Central memory CD8-positive, alpha-beta T cell (primary cell): ENCODE results near the gene SEMA3C.

Experiments
- ATAC-seq: fragments of 150-1000 bp; cut with Tn5 transposase; replicated peaks from 2 replicates; pipeline ENCODE4 v1.10.0; 2022; ENCODE audit warnings: mild to moderate bottlenecking, moderate FRiP score, moderate number of reproducible peaks; ENCODE audit not compliant: poor library complexity, severe bottlenecking; ENCODE audit errors: extremely low read depth
- DNase-seq, 2 donors: peaks; one replicate each; pipeline ENCODE4 v3.0.0; 2021; ENCODE audit warnings: low spot score in 2 of 2
- H3K27ac Mint-ChIP-seq: one replicate; pipeline ENCODE4 v1.8.0; 2022; ENCODE audit warnings: low read depth, mild to moderate bottlenecking, moderate library complexity, mixed read lengths
- H3K27me3 Mint-ChIP-seq: one replicate; pipeline ENCODE4 v1.8.0; 2022; ENCODE audit warnings: mixed read lengths
- H3K36me3 Mint-ChIP-seq: one replicate; pipeline ENCODE4 v1.8.0; 2022; ENCODE audit warnings: mild to moderate bottlenecking, moderate library complexity, mixed read lengths; ENCODE audit not compliant: insufficient read depth
- H3K4me1 Mint-ChIP-seq: one replicate; pipeline ENCODE4 v1.8.0; 2022; ENCODE audit warnings: mixed read lengths
- H3K4me3 Mint-ChIP-seq: one replicate; pipeline ENCODE4 v1.8.0; 2022; ENCODE audit warnings: mild to moderate bottlenecking, moderate library complexity, mixed read lengths
- H3K9me3 Mint-ChIP-seq: one replicate; pipeline ENCODE4 v1.8.0; 2022; ENCODE audit warnings: mixed read lengths

SEMA3C gene

DNA sequence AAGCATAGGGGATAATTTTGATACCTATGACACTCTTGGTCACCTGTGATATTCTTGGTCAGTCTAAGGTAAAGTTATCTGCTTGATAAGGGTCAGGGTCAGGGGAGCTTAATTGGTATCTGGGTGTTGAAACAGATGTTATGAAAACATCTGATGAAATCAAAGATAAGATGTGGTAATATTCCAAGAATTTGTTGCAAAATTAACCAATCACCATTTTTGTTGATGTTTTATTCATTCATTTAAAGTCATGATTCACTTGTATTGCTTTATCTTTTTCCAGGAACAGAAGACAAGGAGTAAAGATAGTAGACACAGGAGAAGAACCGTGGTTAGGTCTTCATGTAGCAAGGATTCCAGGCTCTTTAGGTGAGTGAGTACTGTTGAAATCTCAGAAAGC, 103.1 kb downstream of the SEMA3C start:
- Mint-ChIP-seq H3K27me3 (no peaks in the 10 kb centered on the region), H3K4me1 (no peaks in the 10 kb centered on the region), H3K9me3 (peaks cover 23% of the 10 kb centered on the region), H3K27ac (no peak overlapping the region), H3K36me3 (no peaks in the 10 kb centered on the region), H3K4me3 (no peak overlapping the region)
- DNase-seq: no peak
- ATAC-seq: no peak

DNA sequence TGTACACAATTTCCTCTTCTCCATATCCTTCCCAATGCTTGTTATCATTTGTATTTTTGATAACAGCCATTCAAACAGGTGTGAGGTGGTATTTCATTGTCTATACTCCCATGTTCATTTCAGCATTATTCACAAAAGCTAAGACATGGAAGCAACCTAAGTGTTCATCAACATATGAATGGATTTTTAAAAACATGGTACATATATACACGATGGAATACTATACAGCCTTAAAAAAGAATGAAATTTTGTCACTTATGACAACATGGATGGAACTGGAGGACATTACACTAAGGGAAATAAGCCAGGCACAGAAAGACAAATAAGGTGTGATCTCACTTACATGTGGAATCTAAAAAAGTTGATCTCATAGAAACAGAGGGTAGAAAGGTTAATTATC, 109.3 kb downstream of the SEMA3C start:
- ATAC-seq: no peak
- H3K9me3 Mint-ChIP-seq: peaks cover 16% of the 10 kb centered on the region
- no peaks in the 10 kb centered on the region for H3K27me3 Mint-ChIP-seq
- H3K27ac Mint-ChIP-seq: no peak overlapping the region
- H3K36me3 Mint-ChIP-seq: no peaks in the 10 kb centered on the region
- no peaks in the 10 kb centered on the region for H3K4me1 Mint-ChIP-seq
- DNase-seq: no peak
- H3K4me3 Mint-ChIP-seq: no peak overlapping the region

DNA sequence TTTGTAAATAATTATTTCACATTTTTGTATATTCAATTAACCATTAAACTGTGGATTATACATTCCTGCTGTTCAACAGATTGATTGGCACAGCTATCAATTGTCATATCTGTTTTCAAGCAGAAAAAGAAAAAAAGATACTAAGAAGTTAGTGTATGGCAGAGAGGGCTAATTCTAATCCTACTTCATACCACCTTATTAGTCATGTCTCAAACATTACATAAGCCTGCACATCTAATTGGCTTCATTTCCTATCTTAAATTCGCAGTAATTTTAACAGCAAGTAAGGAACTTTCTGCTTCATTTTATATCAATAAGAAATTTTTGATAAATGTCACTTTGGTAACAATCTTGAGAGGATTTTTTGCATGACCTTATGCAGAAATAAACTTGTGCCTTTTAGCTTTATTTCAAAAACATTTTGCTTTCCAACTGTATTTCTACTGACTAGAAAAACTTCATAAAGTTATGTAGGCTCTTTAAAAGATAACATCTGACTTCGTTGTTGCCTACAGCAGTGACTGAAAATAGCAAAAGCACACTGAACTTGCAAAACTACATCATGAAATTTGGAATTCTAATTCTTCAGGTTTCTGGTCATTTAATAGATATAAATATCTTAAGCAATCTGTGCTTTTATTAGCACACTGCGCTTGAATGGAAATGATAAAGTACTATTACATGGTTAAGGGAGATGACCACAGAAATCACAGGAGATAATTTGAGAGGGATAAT, 111.5 kb downstream of the SEMA3C start:
- Mint-ChIP-seq H3K27ac (no peak overlapping the region), H3K4me1 (no peaks in the 10 kb centered on the region), H3K27me3 (no peaks in the 10 kb centered on the region), H3K36me3 (no peaks in the 10 kb centered on the region), H3K9me3 (peaks cover 8% of the 10 kb centered on the region), H3K4me3 (no peak overlapping the region)
- no peak for DNase-seq
- ATAC-seq: no peak

DNA sequence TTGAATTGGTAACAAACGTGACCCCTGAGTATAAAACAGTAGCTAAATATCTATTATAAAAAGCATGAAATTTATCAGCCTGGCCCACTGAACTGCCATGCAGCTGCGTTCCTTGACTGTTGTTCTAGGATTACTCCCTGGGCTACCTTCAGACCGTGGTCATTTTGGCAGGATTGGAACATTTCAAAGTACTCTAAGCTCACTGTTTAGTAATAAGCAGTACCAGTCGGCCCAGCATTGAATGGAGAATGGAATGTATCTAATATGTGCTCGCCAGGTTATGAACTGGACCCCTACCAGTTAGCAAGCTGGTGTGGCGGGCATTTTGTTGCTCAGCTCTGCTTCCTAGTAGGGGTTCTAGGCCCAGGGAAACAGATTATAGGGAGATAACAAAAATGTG, 112.2 kb downstream of the SEMA3C start:
- ATAC-seq: no peak
- no peaks in the 10 kb centered on the region for H3K27me3 Mint-ChIP-seq
- peaks cover 6% of the 10 kb centered on the region for H3K9me3 Mint-ChIP-seq
- no peak overlapping the region for H3K27ac Mint-ChIP-seq
- no peaks in the 10 kb centered on the region for H3K36me3 Mint-ChIP-seq
- H3K4me1 Mint-ChIP-seq: no peaks in the 10 kb centered on the region
- no peak for DNase-seq
- H3K4me3 Mint-ChIP-seq: no peak overlapping the region

DNA sequence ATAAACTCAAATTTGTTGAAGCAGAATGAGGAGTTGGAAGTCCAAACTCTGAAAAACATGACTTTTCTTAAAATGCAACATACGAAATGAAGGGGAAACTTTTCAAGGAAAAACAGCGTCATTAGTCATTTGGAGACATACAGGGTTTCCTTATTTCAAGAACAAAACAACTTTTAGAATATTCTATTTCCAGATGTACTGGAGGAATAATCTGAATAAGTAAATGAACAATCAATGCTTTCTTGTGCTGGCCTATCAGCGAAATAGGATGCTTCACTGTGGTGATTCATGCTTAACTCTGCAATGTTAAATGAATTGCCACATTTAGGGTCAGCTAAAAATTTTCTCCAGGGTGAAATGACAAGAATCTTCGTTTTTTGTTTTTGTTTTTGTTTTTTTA, 114.3 kb downstream of the SEMA3C start:
- ATAC-seq: no peak
- no peaks in the 10 kb centered on the region for H3K27me3 Mint-ChIP-seq
- no peak overlapping the region for H3K27ac Mint-ChIP-seq

DNA sequence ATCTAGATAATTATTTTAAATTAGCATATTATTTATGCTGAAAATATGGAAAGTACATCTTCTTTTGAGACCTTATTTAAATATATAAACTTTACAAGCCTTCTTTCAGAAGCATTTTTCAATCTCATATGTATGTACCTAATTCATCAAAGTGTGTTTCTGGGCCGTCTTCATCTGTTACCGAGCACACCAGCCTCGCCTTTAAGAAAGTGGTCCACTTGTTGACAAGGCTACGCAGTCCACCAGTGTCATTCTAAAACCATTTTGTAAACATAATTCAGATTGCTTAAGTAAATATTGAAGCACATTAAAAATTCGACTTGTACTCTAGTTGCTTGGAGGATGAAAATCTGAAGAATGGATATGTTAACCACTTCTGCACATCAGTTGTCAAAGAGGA, 116.3 kb downstream of the SEMA3C start:
- Mint-ChIP-seq H3K9me3 (no peaks in the 10 kb centered on the region), H3K4me3 (no peak overlapping the region), H3K27ac (no peak overlapping the region), H3K4me1 (no peaks in the 10 kb centered on the region), H3K36me3 (no peaks in the 10 kb centered on the region), H3K27me3 (no peaks in the 10 kb centered on the region)
- ATAC-seq: no peak
- no peak for DNase-seq

More for the DNA sequence above, 114.3 kb downstream of the SEMA3C start:
- Mint-ChIP-seq H3K36me3 (no peaks in the 10 kb centered on the region), H3K9me3 (peaks cover 3% of the 10 kb centered on the region), H3K4me1 (no peaks in the 10 kb centered on the region), H3K4me3 (no peak overlapping the region)
- DNase-seq: no peak

DNA sequence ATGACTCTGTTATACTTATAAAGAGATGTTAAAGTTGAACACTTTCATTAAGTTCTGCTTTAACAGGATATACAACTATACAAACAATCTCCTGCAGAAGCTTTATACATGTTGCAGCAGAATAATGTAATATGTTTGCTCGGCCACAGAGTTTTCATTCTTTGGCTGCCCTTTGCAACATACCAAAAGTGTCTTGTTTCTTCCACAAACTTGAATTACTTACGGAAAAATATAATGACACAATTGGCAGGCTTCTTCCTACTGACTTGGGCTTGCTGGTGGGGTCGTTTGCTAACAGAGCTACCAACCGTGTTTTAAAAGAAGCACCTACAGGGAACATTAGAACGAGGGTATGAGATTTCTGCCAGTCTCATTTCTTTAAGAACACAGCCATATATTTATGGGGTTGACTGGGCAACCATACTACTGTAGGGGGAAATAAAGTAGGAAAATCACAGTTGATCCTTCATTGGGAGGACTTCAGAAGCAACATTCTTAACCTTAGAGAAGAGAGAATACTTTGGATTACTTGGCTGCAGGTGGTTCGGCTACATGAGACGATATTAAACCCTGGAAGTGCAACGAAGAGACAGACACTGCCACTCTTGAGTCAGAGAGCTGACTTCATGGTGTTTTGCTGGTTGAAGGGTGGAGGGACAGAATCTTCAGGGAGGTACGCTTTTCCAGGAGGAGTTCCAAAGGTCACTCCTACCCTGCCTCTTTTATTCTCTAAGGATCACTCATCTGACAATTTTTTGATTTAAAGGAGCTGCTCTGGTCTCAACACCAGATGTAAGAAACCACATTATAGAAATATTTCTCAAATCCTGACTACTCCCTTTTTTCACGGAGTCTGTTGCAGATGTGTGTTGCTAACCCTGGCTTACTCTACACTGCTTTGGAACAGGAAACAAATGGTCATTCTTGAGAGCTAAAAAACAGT, 123.9 kb downstream of the SEMA3C start:
- H3K36me3 Mint-ChIP-seq: no peaks in the 10 kb centered on the region
- H3K27me3 Mint-ChIP-seq: no peaks in the 10 kb centered on the region
- DNase-seq (no peak), ATAC-seq (no peak)
- no peak overlapping the region for H3K4me3 Mint-ChIP-seq
- H3K4me1 Mint-ChIP-seq: no peaks in the 10 kb centered on the region
- no peak overlapping the region for H3K27ac Mint-ChIP-seq
- peaks cover 19% of the 10 kb centered on the region for H3K9me3 Mint-ChIP-seq

DNA sequence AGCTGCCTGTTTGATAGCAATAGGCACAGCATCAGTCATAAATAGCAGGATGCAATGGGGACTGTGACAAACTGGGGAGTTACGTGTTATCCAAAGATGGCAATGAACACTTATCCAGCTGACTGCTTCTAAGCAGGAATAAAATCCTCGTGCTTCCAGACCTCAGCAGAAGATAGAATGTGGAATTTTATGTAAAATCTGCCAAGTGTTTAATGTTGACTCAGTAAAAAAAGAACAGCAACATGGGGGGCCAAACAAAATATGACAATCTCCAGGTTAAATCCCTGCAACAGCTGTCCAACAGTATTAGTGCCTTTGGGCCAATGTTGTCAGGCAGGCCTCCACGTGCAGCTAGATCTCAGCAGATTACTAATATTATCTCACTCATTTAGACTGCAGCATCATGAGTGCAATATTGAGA, 127.3 kb downstream of the SEMA3C start:
- peaks cover 29% of the 10 kb centered on the region for H3K9me3 Mint-ChIP-seq
- DNase-seq: no peak
- no peaks in the 10 kb centered on the region for H3K4me1 Mint-ChIP-seq
- no peak overlapping the region for H3K27ac Mint-ChIP-seq
- ATAC-seq: no peak
- H3K36me3 Mint-ChIP-seq: peaks cover 2% of the 10 kb centered on the region
- H3K4me3 Mint-ChIP-seq: no peak overlapping the region
- no peaks in the 10 kb centered on the region for H3K27me3 Mint-ChIP-seq

DNA sequence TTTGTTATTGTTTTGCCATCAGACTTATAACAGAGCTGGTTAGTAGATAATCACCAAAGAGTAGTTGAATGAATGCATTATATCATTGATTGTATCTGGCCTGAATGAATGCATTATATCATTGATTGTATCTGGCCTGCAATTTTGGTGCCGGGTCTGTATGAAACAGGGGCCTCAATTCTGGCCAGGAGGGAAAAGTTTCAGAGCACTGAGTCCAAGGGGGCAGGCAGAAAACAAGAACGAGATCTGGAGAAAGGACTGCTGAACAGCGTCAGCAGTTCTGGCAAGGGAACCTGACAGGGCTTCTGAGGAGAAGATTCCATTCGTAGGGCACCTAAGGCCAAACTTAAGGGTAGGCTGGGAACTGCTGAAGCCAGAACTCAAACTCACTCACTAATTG, 128.0 kb downstream of the SEMA3C start:
- ATAC-seq (no peak), DNase-seq (no peak)
- H3K27ac Mint-ChIP-seq: no peak overlapping the region
- H3K9me3 Mint-ChIP-seq: peaks cover 31% of the 10 kb centered on the region
- H3K4me1 Mint-ChIP-seq: no peaks in the 10 kb centered on the region
- no peaks in the 10 kb centered on the region for H3K27me3 Mint-ChIP-seq
- H3K4me3 Mint-ChIP-seq: no peak overlapping the region
- H3K36me3 Mint-ChIP-seq: peaks cover 2% of the 10 kb centered on the region

DNA sequence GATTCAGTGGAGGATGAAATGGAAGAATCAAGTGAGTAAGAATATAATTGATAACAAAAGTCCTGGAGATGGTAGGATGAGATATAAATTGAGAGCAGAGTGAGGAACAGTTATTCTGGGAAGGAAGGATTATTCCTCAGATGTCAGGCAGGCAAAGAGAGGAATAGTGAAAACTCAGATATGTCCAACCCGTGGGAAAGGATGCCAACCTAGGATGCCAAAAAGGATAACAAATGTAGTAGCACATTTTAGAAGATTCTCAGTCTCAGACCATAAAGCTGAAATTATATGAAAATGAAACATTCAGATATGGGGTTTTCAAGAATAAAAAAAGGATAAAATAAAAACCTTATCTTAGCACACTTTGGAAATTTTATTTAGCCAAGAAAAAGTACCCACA, 131.1 kb downstream of the SEMA3C start:
- Mint-ChIP-seq H3K27me3 (no peaks in the 10 kb centered on the region), H3K27ac (no peak overlapping the region), H3K4me1 (no peaks in the 10 kb centered on the region), H3K36me3 (peaks cover 2% of the 10 kb centered on the region), H3K4me3 (no peak overlapping the region), H3K9me3 (peaks cover 24% of the 10 kb centered on the region)
- ATAC-seq: no peak
- no peak for DNase-seq

DNA sequence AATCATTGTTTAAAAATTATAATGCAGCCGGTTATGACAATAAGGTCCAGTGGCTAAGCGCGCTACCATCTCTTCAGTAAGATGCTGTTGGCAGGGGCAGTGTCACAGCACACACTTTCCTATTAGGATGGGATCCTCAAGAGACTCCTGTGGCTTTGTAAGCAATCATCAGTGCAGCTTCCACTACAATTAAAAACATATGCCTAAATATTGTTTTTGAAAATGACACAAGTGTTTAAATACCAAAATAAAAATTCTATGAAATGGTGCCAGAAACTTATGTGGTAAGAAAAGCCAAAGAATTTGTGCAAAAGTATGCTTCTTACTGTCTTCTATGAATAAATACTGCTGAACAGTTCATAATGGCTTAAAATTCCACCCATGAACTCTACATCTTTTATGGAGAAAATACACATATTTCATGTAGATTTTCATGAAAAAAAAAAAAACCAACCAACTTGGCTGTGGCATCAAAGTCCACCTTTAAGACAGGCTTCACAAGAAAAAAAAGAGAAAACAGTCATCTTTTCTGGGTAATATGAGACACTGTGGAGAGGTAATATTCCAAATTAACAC, 132.8 kb downstream of the SEMA3C start:
- no peak for ATAC-seq
- no peak overlapping the region for H3K27ac Mint-ChIP-seq

DNA sequence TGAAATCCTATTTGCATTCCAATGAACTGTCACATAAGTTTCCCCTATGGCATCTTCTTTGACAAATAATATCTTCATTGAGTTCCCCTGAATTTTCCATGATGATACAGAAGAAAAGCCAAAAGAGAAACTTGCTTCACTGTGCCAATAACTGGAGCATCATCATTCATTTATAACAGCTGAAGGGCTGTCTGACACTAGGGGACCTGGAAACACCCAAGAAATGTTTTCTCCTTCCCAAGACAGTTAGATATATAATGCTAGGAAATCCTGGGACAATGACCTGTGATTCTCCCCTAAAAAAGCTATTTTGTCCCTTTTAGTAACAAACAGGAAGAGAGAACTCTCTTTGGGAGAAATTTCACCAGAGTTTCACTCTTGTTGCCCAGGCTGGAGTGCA, 133.6 kb downstream of the SEMA3C start:
- Mint-ChIP-seq H3K9me3 (peaks cover 28% of the 10 kb centered on the region), H3K4me3 (no peak overlapping the region), H3K36me3 (peaks cover 2% of the 10 kb centered on the region), H3K4me1 (no peaks in the 10 kb centered on the region), H3K27me3 (no peaks in the 10 kb centered on the region), H3K27ac (no peak overlapping the region)
- no peak for DNase-seq
- no peak for ATAC-seq

More for the DNA sequence above, 132.8 kb downstream of the SEMA3C start:
- Mint-ChIP-seq H3K4me1 (no peaks in the 10 kb centered on the region), H3K4me3 (no peak overlapping the region), H3K9me3 (peaks cover 31% of the 10 kb centered on the region), H3K27me3 (no peaks in the 10 kb centered on the region), H3K36me3 (peaks cover 2% of the 10 kb centered on the region)
- DNase-seq: no peak
